Heart left ventricle (tissue), 16 donors: ENCODE data around the gene PRR20E. TPM values are rescaled to one million over a fixed set of nuclear protein-coding genes. Genes with fewer than 3 reads are reported as not detected.

Experiments used
- ATAC-seq, 4 donors: fragments of 200-7000 bp; cut with Tn5 transposase; one replicate each; pipeline ENCODE4 v1.9.1; 2020 to 2022; ENCODE audit warnings: moderate library complexity in 4 of 4, mild to moderate bottlenecking in 3 of 4, moderate number of reproducible peaks in 1 of 4
- DNase-seq, 5 donors: peaks; one replicate each; pipeline ENCODE4 v3.0.0-alpha.2; 2020
- H3K27ac ChIP-seq, 12 donors: fragments of 200-600 bp; sonication (generic) in 4 of 12; one replicate each; pipeline versions ENCODE4 v1.5.0 to v1.8.0; 2016 to 2022; ENCODE audit warnings: mild to moderate bottlenecking in 2 of 12
- H3K27me3 ChIP-seq, 9 donors: fragments of 200-600 bp; sonication (generic) in 2 of 9; one replicate each; pipeline versions ENCODE4 v1.5.1 to v1.8.0; 2016 to 2022; ENCODE audit warnings: mild to moderate bottlenecking in 3 of 9
- H3K36me3 ChIP-seq, 9 donors: fragments of 200-600 bp; sonication (generic) in 2 of 9; one replicate each; pipeline versions ENCODE4 v1.5.0 to v1.8.0; 2018 to 2022; ENCODE audit warnings: mild to moderate bottlenecking in 2 of 9
- H3K4me1 ChIP-seq, 12 donors: fragments of 200-600 bp; sonication (generic) in 4 of 12; one replicate each; pipeline versions ENCODE4 v1.5.0 to v1.8.0; 2016 to 2022; ENCODE audit warnings: mild to moderate bottlenecking in 3 of 12
- H3K4me3 ChIP-seq, 12 donors: fragments of 200-600 bp; sonication (generic) in 4 of 12; one replicate each; pipeline versions ENCODE4 v1.5.0 to v1.8.0; 2017 to 2022; ENCODE audit warnings: mild to moderate bottlenecking in 9 of 12, moderate library complexity in 4 of 12
- H3K9me3 ChIP-seq, 12 donors: fragments of 200-600 bp; sonication (generic) in 4 of 12; one replicate each; pipeline versions ENCODE4 v1.5.0 to v1.8.0; 2016 to 2022; ENCODE audit warnings: mild to moderate bottlenecking in 1 of 12
- CTCF ChIP-seq, 12 donors: fragments of 200-600 bp; sonication (generic) in 4 of 12; IDR thresholded peaks; one replicate each; pipeline versions ENCODE4 v1.5.0 to v1.8.0; 2018 to 2022; ENCODE audit warnings: antibody characterized with exemption in 12 of 12, mild to moderate bottlenecking in 5 of 12
- POLR2A ChIP-seq, 2 donors: fragments of 450-650 bp; IDR thresholded peaks; one replicate each; pipeline ENCODE4 v1.6.1; 2017; ENCODE audit warnings: antibody characterized with exemption in 2 of 2, mild to moderate bottlenecking in 2 of 2, moderate library complexity in 2 of 2
- WGBS, 4 donors: extraction: QIAGEN DNeasy Blood & Tissue Kit in 2 of 4; methylation state at CpG; one replicate each; pipeline versions ENCODE4 v1.1.5 to v1.1.7; 2013 to 2018; 5-methylcytosine and 5-hydroxymethylcytosine counted together
- intact Hi-C, 10 donors: fragments of 100-400 bp; cut with DNase I; formaldehyde crosslinking; loops; one replicate each; pipeline versions ENCODE4 v1.11.1 to v1.14.2; 2022
- polyA plus RNA-seq, 2 donors: library from polyadenylated mRNA; stranded (reverse); fragments of 200-250 nt; gene quantifications; one replicate each; pipeline ENCODE4 v1.2.3, GENCODE V29; 2013
- total RNA-seq, 9 donors: library from RNA; depleted of rRNA in 2 of 9; stranded (reverse); fragments of >200 nt in 2 of 9; fragmentation: NEBNext Ultra II Directional in 3 of 9; extraction: Animal tissue kit (Norgen Biotek cat#: 25700) in 3 of 9; gene quantifications; one replicate each; pipeline versions ENCODE4 v1.1.0 to v1.2.4, GENCODE V29; 2016 to 2023
- donor health status: ischemic (EF 13 %, LVEDD 7.1; RV severe dilation, severe dysfunction).
- donor health status: healthy with polysubstance abuse.
- donor health status: DM: no; HTN: yes; CAD: no.
- donor health status: DM: no; HTN: no; CAD: no.
- donor health status: ischemic (EF 25% LVEDD 6.9; RV normal size, moderate dysfunction).
- donor health status: ischemic (EF 25% LVEDD 5.7; RV mildly dilated, moderate dysfunction).
- donor health status: healthy.
- donor health status: DM: yes; HTN: yes; CAD: no.
- donor health status: ischemic (EF 35%, LVEDD 5.7; RV mildly dilated, moderate dysfunction).
- donor health status: nonischemic (EF 11% LVEDD 7.7; RV severe dilation, severe dysfunction).
- donor health status: DM: yes; HTN: yes; CAD: no.
- donor health status: PGD.
- donor health status: ischemic (EF 29% LVEDD 5.4; RV normal size, mild dysfunction).
- donor health status: nonischemic (EF 23%, LVEDD 6.1; RV moderate dilation, normal function).

The PRR20E gene
- total and polyA plus RNA-seq, 11 donors: not detected

DNA sequence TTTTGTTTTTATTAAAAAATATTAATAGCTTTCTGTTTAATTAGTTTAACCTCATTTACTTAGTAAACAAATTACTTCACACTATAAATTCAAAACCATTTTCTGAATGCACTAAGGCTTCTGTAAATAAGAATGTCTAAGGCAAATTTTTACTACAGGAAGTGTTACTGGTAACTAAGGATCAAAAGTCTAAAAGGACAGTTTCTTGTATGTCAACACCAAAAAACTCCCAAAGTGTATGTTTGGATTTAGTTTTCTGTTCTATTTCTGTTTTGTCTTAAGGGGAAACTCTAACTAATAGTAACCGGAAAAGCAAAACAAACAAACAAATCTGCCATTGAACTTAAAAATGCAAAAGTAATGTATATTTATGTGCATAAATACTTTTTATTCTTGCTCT is 24.7 kb downstream of the PRR20E start:
- DNase-seq: no peak
- Histone ChIP-seq H3K27me3 (no peaks in the 10 kb centered on the region), H3K4me1 (no peaks in the 10 kb centered on the region), H3K4me3 (no peak overlapping the region), H3K9me3 (peaks cover 0 to 12% (median 0%) of the 10 kb centered on the region in 12 donors), H3K36me3 (no peaks in the 10 kb centered on the region), H3K27ac (no peak overlapping the region)
- TF ChIP-seq POLR2A (IDR thresholded peaks at IDR 0.05) (no peak), CTCF (IDR thresholded peaks at IDR 0.05) (no peak)
- intact Hi-C loops: no loop called here
- no peak for ATAC-seq
- 80 to 89% (median 82%) methylated on average over 1 of the region's 1 CpG for WGBS, 4 donors

DNA sequence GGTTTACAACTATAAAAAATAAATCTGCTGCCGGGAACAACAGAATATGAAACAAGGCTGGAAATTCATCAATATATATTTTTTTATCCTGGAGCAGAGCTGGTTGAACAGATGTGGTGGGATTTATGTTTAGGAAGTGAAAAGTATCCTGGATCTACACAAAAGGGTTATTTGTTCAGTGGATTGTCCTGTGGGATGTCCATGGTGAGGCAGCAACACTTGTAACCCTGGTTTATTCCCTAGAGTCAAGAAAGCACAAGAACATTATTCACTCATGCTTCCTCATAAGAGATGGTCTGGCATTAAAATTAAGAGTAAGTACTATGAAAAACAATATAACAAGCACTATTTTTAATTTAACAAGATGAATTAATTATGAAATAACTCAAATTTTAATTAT is 46.0 kb downstream of the PRR20E start:
- Histone ChIP-seq H3K36me3 (no peaks in the 10 kb centered on the region), H3K27me3 (no peaks in the 10 kb centered on the region), H3K27ac (no peak overlapping the region), H3K4me3 (no peak overlapping the region), H3K9me3 (peaks cover 0 to 2% (median 0%) of the 10 kb centered on the region in 12 donors), H3K4me1 (no peaks in the 10 kb centered on the region)
- no peak for DNase-seq
- 82 to 91% (median 90%) methylated on average over 1 of the region's 1 CpG for WGBS, 4 donors
- TF ChIP-seq POLR2A (IDR thresholded peaks at IDR 0.05): no peak
- TF ChIP-seq CTCF (IDR thresholded peaks at IDR 0.05): no peak
- intact Hi-C loops: no loop called here
- ATAC-seq: no peak

Other genes starting within 250 kb of the PRR20E start
- not detected for gene PRR20A, start 26.3 kb upstream of the PRR20E start, total RNA-seq
- not detected for gene PRR20A, start 26.3 kb upstream of the PRR20E start, polyA plus RNA-seq
- not detected for gene PRR20B, start 19.7 kb upstream of the PRR20E start, total RNA-seq
- not detected for gene PRR20B, start 19.7 kb upstream of the PRR20E start, polyA plus RNA-seq
- gene PRR20C, start 13.1 kb upstream of the PRR20E start, total RNA-seq: not detected
- gene PRR20C, start 13.1 kb upstream of the PRR20E start, polyA plus RNA-seq: not detected
- gene PRR20D, start 6.6 kb upstream of the PRR20E start, total RNA-seq: not detected
- not detected for gene PRR20D, start 6.6 kb upstream of the PRR20E start, polyA plus RNA-seq